ENCODE results near the gene XXYLT1.
A peak's percentile ranks its signal among the peaks of the same experiment; 100 is the strongest.

Gene XXYLT1

GRCh38 chr3:195210266-195210973, 60.5 kb downstream of the XXYLT1 start:
- TF ChIP-seq CTCF (IDR thresholded peaks at IDR 0.05; ENCODE audit: low read depth, low read length) = no peak
- H3K4me3 ChIP-seq (replicated peaks in 1 of 2; ENCODE audit: low read depth in 2 of 2, low read length in 2 of 2) = no peak overlapping the region
- peak; percentile 92 to 93 for DNase-seq (ENCODE audit: low read depth in 2 of 2)

GRCh38 chr3:195209847-195210265, 61.1 kb downstream of the XXYLT1 start:
- TF ChIP-seq CTCF (IDR thresholded peaks at IDR 0.05; ENCODE audit: low read depth, low read length) = no peak
- peak; percentile 50 to 67 for DNase-seq (ENCODE audit: low read depth in 2 of 2)
- H3K4me3 ChIP-seq (replicated peaks in 1 of 2; ENCODE audit: low read depth in 2 of 2, low read length in 2 of 2) = peak overlapping the region in 1 of 2 donors; percentile 22

GRCh38 chr3:195209083-195209846, 61.7 kb downstream of the XXYLT1 start:
- peak in 1 of 2 donors; percentile 33 for DNase-seq (ENCODE audit: low read depth in 2 of 2)
- peak overlapping the region in 1 of 2 donors; percentile 22 for H3K4me3 ChIP-seq (replicated peaks in 1 of 2; ENCODE audit: low read depth in 2 of 2, low read length in 2 of 2)
- no peak for TF ChIP-seq CTCF (IDR thresholded peaks at IDR 0.05; ENCODE audit: low read depth, low read length)

- no peak overlapping the region for H3K4me3 ChIP-seq (replicated peaks in 1 of 2; ENCODE audit: low read depth in 2 of 2, low read length in 2 of 2)
- no peak for DNase-seq (ENCODE audit: low read depth in 2 of 2)
Measured at GRCh38 chr3:195208631-195209030, 62.3 kb downstream of the XXYLT1 start.

GRCh38 chr3:195208183-195208582, 62.8 kb downstream of the XXYLT1 start:
- no peak for TF ChIP-seq CTCF (IDR thresholded peaks at IDR 0.05; ENCODE audit: low read depth, low read length)
- DNase-seq (ENCODE audit: low read depth in 2 of 2) = no peak
- no peak overlapping the region for H3K4me3 ChIP-seq (replicated peaks in 1 of 2; ENCODE audit: low read depth in 2 of 2, low read length in 2 of 2)

More at GRCh38 chr3:195208631-195209030, 62.3 kb downstream of the XXYLT1 start:
- TF ChIP-seq CTCF (IDR thresholded peaks at IDR 0.05; ENCODE audit: low read depth, low read length) = no peak

- DNase-seq (ENCODE audit: low read depth in 2 of 2) = peak in 1 of 2 donors; percentile 65
- no peak for TF ChIP-seq CTCF (IDR thresholded peaks at IDR 0.05; ENCODE audit: low read depth, low read length)
- H3K4me3 ChIP-seq (replicated peaks in 1 of 2; ENCODE audit: low read depth in 2 of 2, low read length in 2 of 2) = no peak overlapping the region
Measured at GRCh38 chr3:195207731-195208130, 63.2 kb downstream of the XXYLT1 start.

Data from cardiac fibroblast (primary cell).